B cell (primary cell): Measurements from ENCODE around the gene ABCC1. TPM values are rescaled to one million over a fixed set of nuclear protein-coding genes. Genes with fewer than 3 reads are reported as not detected.

Source experiments
- ATAC-seq: fragments of 200-7000 bp; cut with Tn5 transposase; one replicate; pipeline ENCODE4 v1.10.0; 2021; ENCODE audit warnings: low read depth, mild to moderate bottlenecking, moderate number of reproducible peaks, moderate library complexity
- CTCF ChIA-PET: fragments of 350-600 bp; sonication (Branson Sonifier 250); formaldehyde crosslinking; loops from one replicate; lab custom pipeline; 2021; ENCODE audit warnings: antibody characterized with exemption, inconsistent platforms; lab: Charles Lee
- POLR2A ChIA-PET: fragments of 350-600 bp; sonication (Branson Sonifier 250); formaldehyde crosslinking; loops from one replicate; lab custom pipeline; 2021; ENCODE audit warnings: antibody characterized with exemption; lab: Charles Lee
- DNase-seq: peaks from one replicate; pipeline ENCODE4 v3.0.0; 2013
- H2AFZ ChIP-seq: 2 replicates; pipeline ENCODE4 v1.6.1; 2012; ENCODE audit warnings: mild to moderate bottlenecking, low read depth, low read length; ENCODE audit not compliant: insufficient read depth, poor library complexity, severe bottlenecking
- H3K27ac ChIP-seq, 2 donors: 1 replicate in 1 of 2; 2 replicates in 1 of 2; pipeline ENCODE4 v1.5.1; 2012 to 2013; ENCODE audit warnings: low read length in 2 of 2, mild to moderate bottlenecking in 2 of 2, moderate library complexity in 1 of 2
- H3K27me3 ChIP-seq, 4 experiments: fragments of 200-600 bp in 1 of 4; sonication (generic) in 1 of 4; replicated peaks in 1 of 4; 1 replicate in 2 of 4; 2 replicates in 2 of 4; pipeline versions ENCODE4 v1.6.1 to v1.7.0; 2013 to 2016; ENCODE audit warnings: low read length in 3 of 4, mild to moderate bottlenecking in 2 of 4, mixed read lengths in 1 of 4, moderate library complexity in 1 of 4; ENCODE audit not compliant: insufficient read depth in 4 of 4, control insufficient read depth in 3 of 4; ENCODE audit errors: control extremely low read depth in 1 of 4
- H3K36me3 ChIP-seq, 2 experiments: replicated peaks in 1 of 2; 1 replicate in 1 of 2; 2 replicates in 1 of 2; pipeline versions ENCODE4 v1.6.1 to v1.7.1; 2013; ENCODE audit warnings: low read length in 1 of 2; ENCODE audit not compliant: insufficient read depth in 2 of 2, control insufficient read depth in 1 of 2; ENCODE audit errors: control extremely low read depth in 1 of 2, extremely low read depth in 1 of 2
- H3K4me1 ChIP-seq, 2 donors: fragments of 200-600 bp in 1 of 2; sonication (generic) in 1 of 2; 1 replicate in 1 of 2; 2 replicates in 1 of 2; pipeline versions ENCODE4 v1.5.1 to v1.6.1; 2013 to 2017; ENCODE audit warnings: low read length in 2 of 2; ENCODE audit not compliant: control insufficient read depth in 2 of 2, insufficient read depth in 2 of 2
- H3K4me2 ChIP-seq: replicated peaks from 2 replicates; pipeline ENCODE3; 2012; ENCODE audit warnings: mild to moderate bottlenecking, low read depth, low read length; ENCODE audit not compliant: poor library complexity, severe bottlenecking
- H3K4me3 ChIP-seq, 5 experiments: fragments of 200-600 bp in 1 of 5; sonication (generic) in 1 of 5; 1 replicate in 3 of 5; 2 replicates in 2 of 5; pipeline versions ENCODE4 v1.5.1 to v1.7.0; 2011 to 2016; ENCODE audit warnings: low read length in 4 of 5, mild to moderate bottlenecking in 4 of 5, low read depth in 2 of 5, control low read depth in 1 of 5, moderate library complexity in 1 of 5; ENCODE audit not compliant: insufficient read depth in 1 of 5; ENCODE audit errors: control extremely low read depth in 1 of 5, extremely low read depth in 1 of 5
- H3K79me2 ChIP-seq: fragments of 200-600 bp; sonication (generic); one replicate; pipeline ENCODE4 v1.6.0; 2016; ENCODE audit warnings: low read length; ENCODE audit not compliant: control insufficient read depth, insufficient read depth
- H3K9ac ChIP-seq: fragments of 200-600 bp; sonication (generic); 2 replicates; pipeline ENCODE4 v1.6.1; 2017; ENCODE audit warnings: mild to moderate bottlenecking, low read length, moderate library complexity
- H3K9me3 ChIP-seq, 3 donors: one replicate each; pipeline versions ENCODE4 v1.6.1 to v1.7.1; 2013; ENCODE audit warnings: low read length in 2 of 3; ENCODE audit not compliant: control insufficient read depth in 2 of 3, insufficient read depth in 1 of 3; ENCODE audit errors: control extremely low read depth in 1 of 3
- H4K20me1 ChIP-seq: 2 replicates; pipeline ENCODE4 v1.6.0; 2012; ENCODE audit warnings: mild to moderate bottlenecking, low read length; ENCODE audit not compliant: insufficient read depth, control insufficient read depth, poor library complexity, severe bottlenecking
- H3K27ac Mint-ChIP-seq: one replicate; pipeline ENCODE4 v1.8.0; 2021; ENCODE audit warnings: mixed read lengths
- H3K27me3 Mint-ChIP-seq: one replicate; pipeline ENCODE4 v1.8.0; 2021; ENCODE audit warnings: mixed read lengths
- H3K4me1 Mint-ChIP-seq: one replicate; pipeline ENCODE4 v1.8.0; 2021; ENCODE audit warnings: mixed read lengths
- H3K4me3 Mint-ChIP-seq: one replicate; pipeline ENCODE4 v1.8.0; 2021; ENCODE audit warnings: mixed read lengths
- H3K9me3 Mint-ChIP-seq: one replicate; pipeline ENCODE4 v1.8.0; 2022; ENCODE audit warnings: mixed read lengths; ENCODE audit not compliant: insufficient read depth
- CTCF ChIP-seq: fragments of 200-600 bp; IDR thresholded peaks from one replicate; pipeline ENCODE4 v1.8.0; 2022; ENCODE audit warnings: antibody characterized with exemption, mild to moderate bottlenecking
- EZH2 ChIP-seq: IDR thresholded peaks from 2 replicates; pipeline ENCODE4 v1.6.1; 2012; ENCODE audit warnings: borderline replicate concordance, low read depth, mild to moderate bottlenecking, moderate library complexity, low read length; ENCODE audit not compliant: insufficient read depth, poor library complexity, severe bottlenecking
- WGBS: methylation state at CpG from one replicate; pipeline ENCODE4 v1.1.5; 2013; ENCODE audit warnings: missing lambda C conversion rate; ENCODE audit not compliant: insufficient coverage; 5-methylcytosine and 5-hydroxymethylcytosine counted together
- intact Hi-C: fragments of 100-400 bp; cut with micrococcal nuclease; formaldehyde crosslinking; loops from one replicate; pipeline ENCODE4 v1.10.0; 2022
- polyA plus RNA-seq: library from polyadenylated mRNA; depleted of rRNA; stranded (reverse); fragments of >200 nt; gene quantifications from 2 replicates; pipeline ENCODE4 v1.2.3, GENCODE V29; 2012
- total RNA-seq, 2 donors: library from RNA; stranded (reverse); fragments of 120-200 nt in 1 of 2; gene quantifications; 1 replicate in 1 of 2; 2 replicates in 1 of 2; pipeline versions ENCODE4 v1.2.3 to v1.2.4, GENCODE V29; 2013 to 2022

Gene ABCC1
- total and polyA plus RNA-seq, 2 donors (not counting 1 experiment from before 2014, with no cell fraction given) = 21.8 to 73.0 TPM

GRCh38 chr16:15960124-15960971 lies 10.9 kb downstream of the ABCC1 start:
- ChIA-PET CTCF (interaction anchor here (2.0 kb wide), 1 partner anchor 49 kb away, joined by 6 read pairs; no protein-coding TSS in a partner anchor), POLR2A (interaction anchor here (0.7 kb wide), 1 partner anchor 10 kb away, joined by 6 read pairs; no protein-coding TSS in a partner anchor)
- Histone ChIP-seq H3K9me3 (peaks cover 1 to 18% (median 15%) of the 10 kb centered on the region in 3 donors), H3K4me1 (peaks cover 20 to 25% of the 10 kb centered on the region in 2 donors), H3K9ac (no peak overlapping the region), H3K27ac (peak overlapping the region; percentile 12 to 76), H3K4me2 (peak overlapping the region; percentile 44), H3K27me3 (no peaks in the 10 kb centered on the region), H3K79me2 (peaks cover 77% of the 10 kb centered on the region), H4K20me1 (peaks cover 37% of the 10 kb centered on the region), H2AFZ (no peak overlapping the region), H3K4me3 (no peak overlapping the region), H3K36me3 (no peaks in the 10 kb centered on the region)
- peak overlapping the region; percentile 50 for H3K4me3 Mint-ChIP-seq
- DNase-seq (no peak), ATAC-seq (no peak)
- TF ChIP-seq CTCF = no peak
- TF ChIP-seq EZH2 = no peak
- H3K4me1 Mint-ChIP-seq = peaks cover 44% of the 10 kb centered on the region
- peak overlapping the region; percentile 91 for H3K27ac Mint-ChIP-seq
- no peaks in the 10 kb centered on the region for H3K27me3 Mint-ChIP-seq
- H3K9me3 Mint-ChIP-seq = peaks cover 3% of the 10 kb centered on the region
- intact Hi-C loops = loop anchor here (2.0 kb wide), 1 partner anchor 18 kb away; no protein-coding TSS in a partner anchor
- 92% methylated on average over 10 of the region's 12 CpGs for WGBS
